Measurements from ENCODE around the gene IFT122. TPM values are rescaled to one million over a fixed set of nuclear protein-coding genes. Genes with fewer than 3 reads are reported as not detected.

Gene IFT122
- total and polyA plus RNA-seq, 3 donors from 2014 or later = 125 to 218 (median 168) TPM

DNA sequence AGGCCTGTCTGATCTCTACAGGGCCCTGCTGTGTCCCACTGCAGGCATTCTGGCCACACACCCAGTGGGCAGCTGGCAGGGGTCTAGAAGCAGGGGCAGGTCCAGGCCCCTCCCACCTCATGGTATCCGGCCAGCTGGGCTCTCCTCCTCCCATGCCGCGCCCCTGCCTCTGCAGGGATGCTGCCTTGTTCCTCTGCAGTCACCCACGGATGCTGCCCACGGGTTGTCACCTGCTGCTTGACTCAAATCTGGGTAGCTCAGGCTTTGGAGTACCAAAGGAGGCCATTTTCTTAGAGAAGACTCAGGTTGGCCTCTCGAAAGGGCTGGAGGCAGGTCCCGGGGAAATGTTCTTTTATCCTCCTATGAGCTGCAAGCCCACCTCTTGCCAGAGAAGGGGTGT, 36.6 kb upstream of the IFT122 start:
- intact Hi-C loops (cut with DNase I; ENCODE audit: low total_unique reads) = no loop called here
- H3K9me3 ChIP-seq = no peaks in the 10 kb centered on the region
- TF ChIP-seq, protein P1, sequence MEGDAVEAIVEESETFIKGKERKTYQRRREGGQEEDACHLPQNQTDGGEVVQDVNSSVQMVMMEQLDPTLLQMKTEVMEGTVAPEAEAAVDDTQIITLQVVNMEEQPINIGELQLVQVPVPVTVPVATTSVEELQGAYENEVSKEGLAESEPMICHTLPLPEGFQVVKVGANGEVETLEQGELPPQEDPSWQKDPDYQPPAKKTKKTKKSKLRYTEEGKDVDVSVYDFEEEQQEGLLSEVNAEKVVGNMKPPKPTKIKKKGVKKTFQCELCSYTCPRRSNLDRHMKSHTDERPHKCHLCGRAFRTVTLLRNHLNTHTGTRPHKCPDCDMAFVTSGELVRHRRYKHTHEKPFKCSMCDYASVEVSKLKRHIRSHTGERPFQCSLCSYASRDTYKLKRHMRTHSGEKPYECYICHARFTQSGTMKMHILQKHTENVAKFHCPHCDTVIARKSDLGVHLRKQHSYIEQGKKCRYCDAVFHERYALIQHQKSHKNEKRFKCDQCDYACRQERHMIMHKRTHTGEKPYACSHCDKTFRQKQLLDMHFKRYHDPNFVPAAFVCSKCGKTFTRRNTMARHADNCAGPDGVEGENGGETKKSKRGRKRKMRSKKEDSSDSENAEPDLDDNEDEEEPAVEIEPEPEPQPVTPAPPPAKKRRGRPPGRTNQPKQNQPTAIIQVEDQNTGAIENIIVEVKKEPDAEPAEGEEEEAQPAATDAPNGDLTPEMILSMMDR (IDR thresholded peaks at IDR 0.05) = no peak
- no peak for TF ChIP-seq POLR2A (IDR thresholded peaks at IDR 0.05)
- H3K36me3 ChIP-seq (ENCODE audit: low read depth, missing control alignments) = no peaks in the 10 kb centered on the region
- 85 to 89% methylated on average over 7 of the region's 7 CpGs for WGBS, 2 donors
- no peak overlapping the region for H3K27ac ChIP-seq
- H3K27me3 ChIP-seq = no peaks in the 10 kb centered on the region
- DNase-seq = no peak
- peaks cover under 1% of the 10 kb centered on the region for H3K4me1 ChIP-seq
- H3K4me3 ChIP-seq = no peak overlapping the region

GRCh38 chr3:129404130-129404529, 35.9 kb upstream of the IFT122 start:
- no peaks in the 10 kb centered on the region for H3K4me1 ChIP-seq
- intact Hi-C loops (cut with DNase I; ENCODE audit: low total_unique reads) = no loop called here
- WGBS, 2 donors = 79 to 90% methylated on average over 8 of the region's 8 CpGs
- H3K27ac ChIP-seq = no peak overlapping the region
- H3K9me3 ChIP-seq = no peaks in the 10 kb centered on the region
- TF ChIP-seq, protein P1 (IDR thresholded peaks at IDR 0.05) = no peak
- TF ChIP-seq POLR2A (IDR thresholded peaks at IDR 0.05) = no peak
- no peaks in the 10 kb centered on the region for H3K36me3 ChIP-seq (ENCODE audit: low read depth, missing control alignments)
- H3K27me3 ChIP-seq = no peaks in the 10 kb centered on the region
- no peak for DNase-seq
- H3K4me3 ChIP-seq = no peak overlapping the region

DNA sequence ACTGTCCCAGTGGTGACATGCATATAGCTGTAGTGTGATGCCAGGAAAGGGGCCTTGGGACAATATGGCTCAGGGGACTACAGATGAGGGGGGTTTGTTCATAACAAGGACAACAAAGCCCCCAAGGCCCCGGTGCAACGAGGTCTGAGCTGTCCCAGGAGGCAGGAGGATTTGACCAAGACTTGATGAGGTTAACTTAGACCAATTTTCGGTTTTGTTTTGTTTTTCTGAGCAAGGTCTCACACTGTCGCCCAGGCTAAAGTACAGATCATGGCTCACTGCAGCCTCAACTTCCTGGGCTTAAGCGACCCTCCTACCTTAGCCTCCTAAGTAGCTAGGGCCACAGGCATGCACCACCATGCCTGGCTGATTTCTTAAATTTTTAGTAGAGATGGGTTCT, 35.4 kb upstream of the IFT122 start:
- no peaks in the 10 kb centered on the region for H3K9me3 ChIP-seq
- intact Hi-C loops (cut with DNase I; ENCODE audit: low total_unique reads) = no loop called here
- no peaks in the 10 kb centered on the region for H3K4me1 ChIP-seq
- WGBS, 2 donors = 92 to 93% methylated on average over 5 of the region's 5 CpGs
- no peak overlapping the region for H3K27ac ChIP-seq
- no peaks in the 10 kb centered on the region for H3K27me3 ChIP-seq
- DNase-seq = no peak
- H3K4me3 ChIP-seq = no peak overlapping the region
- no peak for TF ChIP-seq POLR2A (IDR thresholded peaks at IDR 0.05)
- TF ChIP-seq, protein P1 (IDR thresholded peaks at IDR 0.05) = no peak
- no peaks in the 10 kb centered on the region for H3K36me3 ChIP-seq (ENCODE audit: low read depth, missing control alignments)

GRCh38 chr3:129409541-129409940, 30.5 kb upstream of the IFT122 start:
- DNase-seq = no peak
- Histone ChIP-seq H3K4me1 (no peaks in the 10 kb centered on the region), H3K4me3 (no peak overlapping the region), H3K27ac (no peak overlapping the region), H3K36me3 (ENCODE audit: low read depth, missing control alignments) (no peaks in the 10 kb centered on the region), H3K9me3 (no peaks in the 10 kb centered on the region), H3K27me3 (no peaks in the 10 kb centered on the region)
- TF ChIP-seq, protein P1 (IDR thresholded peaks at IDR 0.05) = no peak
- no peak for TF ChIP-seq POLR2A (IDR thresholded peaks at IDR 0.05)
- intact Hi-C loops (cut with DNase I; ENCODE audit: low total_unique reads) = no loop called here
- WGBS, 2 donors = 56 to 73% methylated on average over 2 of the region's 2 CpGs

GRCh38 chr3:129410971-129411370, 29.1 kb upstream of the IFT122 start:
- DNase-seq = no peak
- H3K9me3 ChIP-seq = no peaks in the 10 kb centered on the region
- H3K4me3 ChIP-seq = no peak overlapping the region
- intact Hi-C loops (cut with DNase I; ENCODE audit: low total_unique reads) = no loop called here
- H3K36me3 ChIP-seq (ENCODE audit: low read depth, missing control alignments) = no peaks in the 10 kb centered on the region
- no peaks in the 10 kb centered on the region for H3K4me1 ChIP-seq
- no peaks in the 10 kb centered on the region for H3K27me3 ChIP-seq
- H3K27ac ChIP-seq = no peak overlapping the region
- 90 to 95% methylated on average over 17 of the region's 17 CpGs for WGBS, 2 donors
- no peak for TF ChIP-seq POLR2A (IDR thresholded peaks at IDR 0.05)
- TF ChIP-seq, protein P1 (IDR thresholded peaks at IDR 0.05) = no peak

Measured in testis (tissue), 3 donors.